ENCODE measurements around the gene SDF4.
"Not testable (repeated sequence)": the region's sequence is repeated elsewhere in the genome, so short reads cannot be mapped to it uniquely, and the experiment has no call there.

Gene SDF4

GRCh38 chr1:1198423-1199140 lies 33.2 kb downstream of the SDF4 start:
- Histone ChIP-seq H3K36me3 (ENCODE audit: control insufficient read depth, insufficient read depth, low read length) (no peaks in the 10 kb centered on the region), H3K27ac (ENCODE audit: insufficient read depth, low read depth, low read length, poor library complexity, severe bottlenecking) (no peak overlapping the region), H3K27me3 (ENCODE audit: control insufficient read depth, insufficient read depth, low read length, poor library complexity, severe bottlenecking) (peaks cover 35% of the 10 kb centered on the region), H3K9me3 (ENCODE audit: control insufficient read depth, low read length) (no peaks in the 10 kb centered on the region), H3K4me3 (ENCODE audit: insufficient read depth, low read depth, low read length) (no peak overlapping the region), H3K4me1 (ENCODE audit: control insufficient read depth, insufficient read depth, low read length) (no peaks in the 10 kb centered on the region)
- WGBS, 2 experiments = 84 to 86% methylated on average over 23 of the region's 23 CpGs

GRCh38 chr1:1197551-1198422 lies 34.0 kb downstream of the SDF4 start:
- 94 to 95% methylated on average over 48 of the region's 48 CpGs for WGBS, 2 experiments
- Histone ChIP-seq H3K27ac (ENCODE audit: insufficient read depth, low read depth, low read length, poor library complexity, severe bottlenecking) (no peak overlapping the region), H3K9me3 (ENCODE audit: control insufficient read depth, low read length) (no peaks in the 10 kb centered on the region), H3K4me3 (ENCODE audit: insufficient read depth, low read depth, low read length) (no peak overlapping the region), H3K36me3 (ENCODE audit: control insufficient read depth, insufficient read depth, low read length) (no peaks in the 10 kb centered on the region), H3K4me1 (ENCODE audit: control insufficient read depth, insufficient read depth, low read length) (no peaks in the 10 kb centered on the region), H3K27me3 (ENCODE audit: control insufficient read depth, insufficient read depth, low read length, poor library complexity, severe bottlenecking) (peaks cover 27% of the 10 kb centered on the region)

- H3K9me3 ChIP-seq (ENCODE audit: control insufficient read depth, low read length) = no peaks in the 10 kb centered on the region
- no peaks in the 10 kb centered on the region for H3K36me3 ChIP-seq (ENCODE audit: control insufficient read depth, insufficient read depth, low read length)
- no peaks in the 10 kb centered on the region for H3K4me1 ChIP-seq (ENCODE audit: control insufficient read depth, insufficient read depth, low read length)
- H3K4me3 ChIP-seq (ENCODE audit: insufficient read depth, low read depth, low read length) = no peak overlapping the region
- WGBS, 2 experiments = 92 to 95% methylated on average over 8 of the region's 8 CpGs
- no peak overlapping the region for H3K27ac ChIP-seq (ENCODE audit: insufficient read depth, low read depth, low read length, poor library complexity, severe bottlenecking)
- H3K27me3 ChIP-seq (ENCODE audit: control insufficient read depth, insufficient read depth, low read length, poor library complexity, severe bottlenecking) = peaks cover 21% of the 10 kb centered on the region
Measured at GRCh38 chr1:1197188-1197500, 34.7 kb downstream of the SDF4 start.

GRCh38 chr1:1196431-1197187 lies 35.2 kb downstream of the SDF4 start:
- Histone ChIP-seq H3K4me3 (ENCODE audit: insufficient read depth, low read depth, low read length) (no peak overlapping the region), H3K27ac (ENCODE audit: insufficient read depth, low read depth, low read length, poor library complexity, severe bottlenecking) (no peak overlapping the region), H3K36me3 (ENCODE audit: control insufficient read depth, insufficient read depth, low read length) (no peaks in the 10 kb centered on the region), H3K9me3 (ENCODE audit: control insufficient read depth, low read length) (no peaks in the 10 kb centered on the region), H3K4me1 (ENCODE audit: control insufficient read depth, insufficient read depth, low read length) (no peaks in the 10 kb centered on the region), H3K27me3 (ENCODE audit: control insufficient read depth, insufficient read depth, low read length, poor library complexity, severe bottlenecking) (peaks cover 19% of the 10 kb centered on the region)
- 86 to 88% methylated on average over 13 of the region's 13 CpGs for WGBS, 2 experiments

GRCh38 chr1:1195726-1196125 lies 36.1 kb downstream of the SDF4 start:
- H3K27ac ChIP-seq (ENCODE audit: insufficient read depth, low read depth, low read length, poor library complexity, severe bottlenecking); H3K9me3 ChIP-seq (ENCODE audit: control insufficient read depth, low read length): not testable (repeated sequence)
- 91 to 94% methylated on average over 6 of the region's 6 CpGs for WGBS, 2 experiments

GRCh38 chr1:1194723-1195122 lies 37.1 kb downstream of the SDF4 start:
- H3K27me3 ChIP-seq (ENCODE audit: control insufficient read depth, insufficient read depth, low read length, poor library complexity, severe bottlenecking) = peaks cover 3% of the 10 kb centered on the region
- H3K4me3 ChIP-seq (ENCODE audit: insufficient read depth, low read depth, low read length) = no peak overlapping the region
- no peaks in the 10 kb centered on the region for H3K9me3 ChIP-seq (ENCODE audit: control insufficient read depth, low read length)
- H3K4me1 ChIP-seq (ENCODE audit: control insufficient read depth, insufficient read depth, low read length) = no peaks in the 10 kb centered on the region
- 87 to 90% methylated on average over 3 of the region's 3 CpGs for WGBS, 2 experiments
- no peaks in the 10 kb centered on the region for H3K36me3 ChIP-seq (ENCODE audit: control insufficient read depth, insufficient read depth, low read length)
- H3K27ac ChIP-seq (ENCODE audit: insufficient read depth, low read depth, low read length, poor library complexity, severe bottlenecking) = no peak overlapping the region

More at GRCh38 chr1:1195726-1196125, 36.1 kb downstream of the SDF4 start:
- H3K27me3 ChIP-seq (ENCODE audit: control insufficient read depth, insufficient read depth, low read length, poor library complexity, severe bottlenecking) = peaks cover 10% of the 10 kb centered on the region
- not testable (repeated sequence) for H3K4me1 ChIP-seq (ENCODE audit: control insufficient read depth, insufficient read depth, low read length); H3K4me3 ChIP-seq (ENCODE audit: insufficient read depth, low read depth, low read length); H3K36me3 ChIP-seq (ENCODE audit: control insufficient read depth, insufficient read depth, low read length)

- no peak overlapping the region for H3K27ac ChIP-seq (ENCODE audit: insufficient read depth, low read depth, low read length, poor library complexity, severe bottlenecking)
- H3K9me3 ChIP-seq (ENCODE audit: control insufficient read depth, low read length) = no peaks in the 10 kb centered on the region
- WGBS, 2 experiments = 92 to 94% methylated on average over 11 of the region's 11 CpGs
- H3K36me3 ChIP-seq (ENCODE audit: control insufficient read depth, insufficient read depth, low read length) = no peaks in the 10 kb centered on the region
- H3K27me3 ChIP-seq (ENCODE audit: control insufficient read depth, insufficient read depth, low read length, poor library complexity, severe bottlenecking) = no peaks in the 10 kb centered on the region
- no peak overlapping the region for H3K4me3 ChIP-seq (ENCODE audit: insufficient read depth, low read depth, low read length)
- no peaks in the 10 kb centered on the region for H3K4me1 ChIP-seq (ENCODE audit: control insufficient read depth, insufficient read depth, low read length)
Measured at GRCh38 chr1:1191734-1192133, 40.1 kb downstream of the SDF4 start.

- H3K4me1 ChIP-seq (ENCODE audit: control insufficient read depth, insufficient read depth, low read length) = no peaks in the 10 kb centered on the region
- no peak overlapping the region for H3K4me3 ChIP-seq (ENCODE audit: insufficient read depth, low read depth, low read length)
- H3K27me3 ChIP-seq (ENCODE audit: control insufficient read depth, insufficient read depth, low read length, poor library complexity, severe bottlenecking) = no peaks in the 10 kb centered on the region
- H3K9me3 ChIP-seq (ENCODE audit: control insufficient read depth, low read length) = no peaks in the 10 kb centered on the region
- WGBS, 2 experiments = 92% methylated on average over 5 of the region's 5 CpGs
- no peak overlapping the region for H3K27ac ChIP-seq (ENCODE audit: insufficient read depth, low read depth, low read length, poor library complexity, severe bottlenecking)
- no peaks in the 10 kb centered on the region for H3K36me3 ChIP-seq (ENCODE audit: control insufficient read depth, insufficient read depth, low read length)
Measured at GRCh38 chr1:1189111-1189510, 42.7 kb downstream of the SDF4 start.

- H3K36me3 ChIP-seq (ENCODE audit: control insufficient read depth, insufficient read depth, low read length) = no peaks in the 10 kb centered on the region
- no peak overlapping the region for H3K27ac ChIP-seq (ENCODE audit: insufficient read depth, low read depth, low read length, poor library complexity, severe bottlenecking)
- no peaks in the 10 kb centered on the region for H3K4me1 ChIP-seq (ENCODE audit: control insufficient read depth, insufficient read depth, low read length)
- no peaks in the 10 kb centered on the region for H3K9me3 ChIP-seq (ENCODE audit: control insufficient read depth, low read length)
- no peaks in the 10 kb centered on the region for H3K27me3 ChIP-seq (ENCODE audit: control insufficient read depth, insufficient read depth, low read length, poor library complexity, severe bottlenecking)
- H3K4me3 ChIP-seq (ENCODE audit: insufficient read depth, low read depth, low read length) = no peak overlapping the region
Measured at GRCh38 chr1:1187938-1188337, 43.9 kb downstream of the SDF4 start.
